Central memory CD4-positive, alpha-beta T cell (primary cell): ENCODE data around the gene HMG20A.
"Not testable (repeated sequence)": the region's sequence is repeated elsewhere in the genome, so short reads cannot be mapped to it uniquely, and the experiment has no call there.

Source experiments
- DNase-seq: peaks from one replicate; pipeline ENCODE4 v3.0.0; 2022

Gene HMG20A

GRCh38 chr15:77409259-77410156 is 11.2 kb upstream of the HMG20A start:
- DNase-seq, result peak; percentile 21

GRCh38 chr15:77410157-77410500 is 10.6 kb upstream of the HMG20A start:
- not testable (repeated sequence) for DNase-seq

GRCh38 chr15:77410701-77411618 is 9.7 kb upstream of the HMG20A start:
- no peak for DNase-seq

- no peak for DNase-seq
Observed at GRCh38 chr15:77411619-77411976, 9.1 kb upstream of the HMG20A start.

GRCh38 chr15:77412972-77413698 is 7.6 kb upstream of the HMG20A start:
- DNase-seq, result no peak

GRCh38 chr15:77413699-77414349 is 6.9 kb upstream of the HMG20A start:
- no peak for DNase-seq

GRCh38 chr15:77414789-77415442 is 5.8 kb upstream of the HMG20A start:
- no peak for DNase-seq

GRCh38 chr15:77415450-77416147 is 5.1 kb upstream of the HMG20A start:
- no peak for DNase-seq

- no peak for DNase-seq
Observed at GRCh38 chr15:77416148-77416455, 4.6 kb upstream of the HMG20A start.

- DNase-seq, result no peak
Observed at GRCh38 chr15:77416954-77417353, 3.7 kb upstream of the HMG20A start.

- DNase-seq, result no peak
Observed at GRCh38 chr15:77417602-77418001, 3.1 kb upstream of the HMG20A start.

GRCh38 chr15:77418391-77418965 is 2.2 kb upstream of the HMG20A start:
- DNase-seq, result no peak

- DNase-seq, result peak; percentile 12
Observed at GRCh38 chr15:77418966-77419835, 1.5 kb upstream of the HMG20A start.

- DNase-seq, result peak; percentile 98
Observed at GRCh38 chr15:77419836-77420609, 665 bp upstream of the HMG20A start, which contains the start of gene PEAK1. Gene PEAK1 (minus strand): TSS chr15:77420104. CDS start chr15:77181926, 238,178 bp downstream.

GRCh38 chr15:77421370-77421700 is 647 bp downstream of the HMG20A start:
- DNase-seq, result peak; percentile 10

GRCh38 chr15:77425104-77425503 is 4.4 kb downstream of the HMG20A start:
- DNase-seq, result no peak

- DNase-seq, result no peak
Observed at GRCh38 chr15:77426377-77426776, 5.7 kb downstream of the HMG20A start.

GRCh38 chr15:77426871-77427270 is 6.2 kb downstream of the HMG20A start:
- DNase-seq, result no peak

GRCh38 chr15:77430213-77430612 is 9.5 kb downstream of the HMG20A start:
- DNase-seq, result no peak
